Measurements from ENCODE around the gene IFNG-AS1.

The IFNG-AS1 gene

GRCh38 chr12:67989184-67989920, at the start of gene IFNG-AS1:
Gene IFNG-AS1 (plus strand): TSS chr12:67989447.
- DNase-seq: no peak

GRCh38 chr12:67939611-67940010, 49.6 kb upstream of the IFNG-AS1 start:
- DNase-seq: no peak

- DNase-seq: no peak
Observed at GRCh38 chr12:67940780-67941243, 48.4 kb upstream of the IFNG-AS1 start.

GRCh38 chr12:67942724-67943123, 46.5 kb upstream of the IFNG-AS1 start:
- no peak for DNase-seq

- no peak for DNase-seq
Observed at GRCh38 chr12:67943141-67943892, 45.9 kb upstream of the IFNG-AS1 start.

GRCh38 chr12:67944093-67944492, 45.2 kb upstream of the IFNG-AS1 start:
- DNase-seq: no peak

GRCh38 chr12:67952787-67953186, 36.5 kb upstream of the IFNG-AS1 start:
- no peak for DNase-seq

GRCh38 chr12:67957383-67957782, 31.9 kb upstream of the IFNG-AS1 start:
- no peak for DNase-seq

GRCh38 chr12:67958187-67958586, 31.1 kb upstream of the IFNG-AS1 start:
- no peak for DNase-seq

- no peak for DNase-seq
Observed at GRCh38 chr12:67964456-67964855, 24.8 kb upstream of the IFNG-AS1 start.

GRCh38 chr12:67966560-67966959, 22.7 kb upstream of the IFNG-AS1 start:
- DNase-seq: no peak

- no peak for DNase-seq
Observed at GRCh38 chr12:67968321-67968720, 20.9 kb upstream of the IFNG-AS1 start.

GRCh38 chr12:67968725-67969124, 20.5 kb upstream of the IFNG-AS1 start:
- no peak for DNase-seq

GRCh38 chr12:67969134-67969802, 20.0 kb upstream of the IFNG-AS1 start:
- no peak for DNase-seq

- no peak for DNase-seq
Observed at GRCh38 chr12:67977668-67978067, 11.6 kb upstream of the IFNG-AS1 start.

- DNase-seq: no peak
Observed at GRCh38 chr12:67980391-67980790, 8.9 kb upstream of the IFNG-AS1 start.

- DNase-seq: no peak
Observed at GRCh38 chr12:67981287-67982162, 7.7 kb upstream of the IFNG-AS1 start.

- DNase-seq: no peak
Observed at GRCh38 chr12:67982164-67982563, 7.1 kb upstream of the IFNG-AS1 start.

GRCh38 chr12:67986632-67987031, 2.6 kb upstream of the IFNG-AS1 start:
- DNase-seq: no peak

GRCh38 chr12:67988601-67989021, 636 bp upstream of the IFNG-AS1 start:
- no peak for DNase-seq

- DNase-seq: peak; percentile 22
Observed at GRCh38 chr12:67991158-67991557, 1.9 kb downstream of the IFNG-AS1 start.

GRCh38 chr12:67993143-67993542, 3.9 kb downstream of the IFNG-AS1 start:
- no peak for DNase-seq

GRCh38 chr12:67994046-67994445, 4.8 kb downstream of the IFNG-AS1 start:
- no peak for DNase-seq

Measured in activated T-cell treated with anti-CD3 and anti-CD28 coated beads, Interleukin-2, amount 50 U/mL, for 1 hour (primary cell).